Glutamatergic neuron (in vitro differentiated cells): Measurements from ENCODE around the gene TGFBRAP1. TPM values are rescaled to one million over a fixed set of nuclear protein-coding genes. Genes with fewer than 3 reads are reported as not detected.

Experiments used
- DNase-seq: peaks from one replicate; pipeline ENCODE4 v3.0.0; 2022
- H3K27ac Mint-ChIP-seq: one replicate; pipeline ENCODE4 v1.8.0; 2020; ENCODE audit warnings: mild to moderate bottlenecking, mixed read lengths, inconsistent platforms; ENCODE audit not compliant: unreplicated experiment
- H3K27me3 Mint-ChIP-seq: one replicate; pipeline ENCODE4 v1.8.0; 2020; ENCODE audit warnings: mild to moderate bottlenecking, moderate library complexity, mixed read lengths, inconsistent platforms; ENCODE audit not compliant: unreplicated experiment
- H3K36me3 Mint-ChIP-seq: one replicate; pipeline ENCODE4 v1.8.0; 2020; ENCODE audit warnings: mild to moderate bottlenecking, mixed read lengths, inconsistent platforms; ENCODE audit not compliant: unreplicated experiment
- H3K4me1 Mint-ChIP-seq: one replicate; pipeline ENCODE4 v1.8.0; 2020; ENCODE audit warnings: mild to moderate bottlenecking, low read depth, mixed read lengths, inconsistent platforms; ENCODE audit not compliant: unreplicated experiment
- H3K4me3 Mint-ChIP-seq: one replicate; pipeline ENCODE4 v1.8.0; 2020; ENCODE audit warnings: mild to moderate bottlenecking, mixed read lengths, inconsistent platforms; ENCODE audit not compliant: unreplicated experiment
- H3K9me3 Mint-ChIP-seq: one replicate; pipeline ENCODE4 v1.8.0; 2020; ENCODE audit warnings: mild to moderate bottlenecking, moderate library complexity, mixed read lengths, inconsistent platforms; ENCODE audit not compliant: unreplicated experiment
- total RNA-seq: library from RNA; stranded (reverse); fragmentation: NEBNext Ultra II Directional; extraction: Animal tissue kit (Norgen Biotek cat#: 25700); gene quantifications from one replicate; pipeline ENCODE4 v1.2.1, GENCODE V29; 2021; ENCODE audit not compliant: unreplicated experiment
- TF ChIP-seq, protein P1 (sequence below): fragments of 200-600 bp; sonication (generic); IDR thresholded peaks from one replicate; pipeline ENCODE4 v1.5.0; 2021; ENCODE audit not compliant: partially characterized antibody, unreplicated experiment

Gene TGFBRAP1
- total RNA-seq, 1 donor from 2014 or later: 14.9 TPM

DNA sequence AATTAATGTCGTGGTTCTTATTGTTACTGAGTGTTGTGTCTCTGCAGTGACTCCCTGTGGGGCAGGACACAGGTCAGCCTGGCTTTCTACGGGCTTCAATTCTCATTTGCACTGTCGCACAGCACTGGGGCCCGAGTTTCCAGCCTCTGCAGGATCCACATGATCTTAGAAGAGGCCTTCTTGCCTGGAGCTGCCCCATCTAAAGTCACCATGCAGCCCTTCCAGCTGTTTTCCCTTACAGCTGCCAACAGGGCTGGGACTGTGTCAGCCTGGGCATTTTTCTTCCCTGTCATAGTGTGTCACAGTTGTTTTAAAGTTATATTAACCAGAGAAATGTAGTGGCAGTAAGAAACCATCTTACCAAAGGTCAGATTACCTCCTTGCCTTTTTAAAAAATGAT lies 42.3 kb upstream of the TGFBRAP1 start:
- Mint-ChIP-seq H3K36me3 (no peaks in the 10 kb centered on the region), H3K9me3 (no peaks in the 10 kb centered on the region), H3K4me1 (peaks cover 4% of the 10 kb centered on the region), H3K27me3 (no peaks in the 10 kb centered on the region), H3K27ac (no peak overlapping the region), H3K4me3 (no peak overlapping the region)
- TF ChIP-seq, protein P1, sequence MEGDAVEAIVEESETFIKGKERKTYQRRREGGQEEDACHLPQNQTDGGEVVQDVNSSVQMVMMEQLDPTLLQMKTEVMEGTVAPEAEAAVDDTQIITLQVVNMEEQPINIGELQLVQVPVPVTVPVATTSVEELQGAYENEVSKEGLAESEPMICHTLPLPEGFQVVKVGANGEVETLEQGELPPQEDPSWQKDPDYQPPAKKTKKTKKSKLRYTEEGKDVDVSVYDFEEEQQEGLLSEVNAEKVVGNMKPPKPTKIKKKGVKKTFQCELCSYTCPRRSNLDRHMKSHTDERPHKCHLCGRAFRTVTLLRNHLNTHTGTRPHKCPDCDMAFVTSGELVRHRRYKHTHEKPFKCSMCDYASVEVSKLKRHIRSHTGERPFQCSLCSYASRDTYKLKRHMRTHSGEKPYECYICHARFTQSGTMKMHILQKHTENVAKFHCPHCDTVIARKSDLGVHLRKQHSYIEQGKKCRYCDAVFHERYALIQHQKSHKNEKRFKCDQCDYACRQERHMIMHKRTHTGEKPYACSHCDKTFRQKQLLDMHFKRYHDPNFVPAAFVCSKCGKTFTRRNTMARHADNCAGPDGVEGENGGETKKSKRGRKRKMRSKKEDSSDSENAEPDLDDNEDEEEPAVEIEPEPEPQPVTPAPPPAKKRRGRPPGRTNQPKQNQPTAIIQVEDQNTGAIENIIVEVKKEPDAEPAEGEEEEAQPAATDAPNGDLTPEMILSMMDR: no peak
- DNase-seq: no peak

DNA sequence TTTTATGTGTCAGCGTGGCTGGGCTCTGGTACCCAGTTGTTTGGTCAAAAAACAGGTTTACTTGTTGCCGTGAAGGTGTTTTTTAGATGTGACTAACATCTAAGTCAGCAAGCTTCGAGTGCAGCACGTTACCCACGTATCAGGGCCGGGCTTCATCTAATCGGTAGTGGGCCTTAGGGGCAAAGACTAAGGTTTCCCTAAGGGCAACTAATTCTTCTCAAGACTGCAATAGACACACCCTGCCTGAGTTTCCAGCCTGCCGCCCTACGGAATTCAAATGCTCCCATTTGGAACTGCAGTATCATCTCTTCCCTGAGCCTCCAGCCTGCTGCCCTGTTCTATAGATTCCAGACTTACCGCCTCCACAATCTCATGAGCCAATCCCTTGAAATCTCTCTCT lies 41.6 kb upstream of the TGFBRAP1 start:
- no peak for DNase-seq
- TF ChIP-seq, protein P1: no peak
- Mint-ChIP-seq H3K27me3 (no peaks in the 10 kb centered on the region), H3K36me3 (no peaks in the 10 kb centered on the region), H3K9me3 (no peaks in the 10 kb centered on the region), H3K4me3 (no peak overlapping the region), H3K27ac (no peak overlapping the region), H3K4me1 (peaks cover 4% of the 10 kb centered on the region)

DNA sequence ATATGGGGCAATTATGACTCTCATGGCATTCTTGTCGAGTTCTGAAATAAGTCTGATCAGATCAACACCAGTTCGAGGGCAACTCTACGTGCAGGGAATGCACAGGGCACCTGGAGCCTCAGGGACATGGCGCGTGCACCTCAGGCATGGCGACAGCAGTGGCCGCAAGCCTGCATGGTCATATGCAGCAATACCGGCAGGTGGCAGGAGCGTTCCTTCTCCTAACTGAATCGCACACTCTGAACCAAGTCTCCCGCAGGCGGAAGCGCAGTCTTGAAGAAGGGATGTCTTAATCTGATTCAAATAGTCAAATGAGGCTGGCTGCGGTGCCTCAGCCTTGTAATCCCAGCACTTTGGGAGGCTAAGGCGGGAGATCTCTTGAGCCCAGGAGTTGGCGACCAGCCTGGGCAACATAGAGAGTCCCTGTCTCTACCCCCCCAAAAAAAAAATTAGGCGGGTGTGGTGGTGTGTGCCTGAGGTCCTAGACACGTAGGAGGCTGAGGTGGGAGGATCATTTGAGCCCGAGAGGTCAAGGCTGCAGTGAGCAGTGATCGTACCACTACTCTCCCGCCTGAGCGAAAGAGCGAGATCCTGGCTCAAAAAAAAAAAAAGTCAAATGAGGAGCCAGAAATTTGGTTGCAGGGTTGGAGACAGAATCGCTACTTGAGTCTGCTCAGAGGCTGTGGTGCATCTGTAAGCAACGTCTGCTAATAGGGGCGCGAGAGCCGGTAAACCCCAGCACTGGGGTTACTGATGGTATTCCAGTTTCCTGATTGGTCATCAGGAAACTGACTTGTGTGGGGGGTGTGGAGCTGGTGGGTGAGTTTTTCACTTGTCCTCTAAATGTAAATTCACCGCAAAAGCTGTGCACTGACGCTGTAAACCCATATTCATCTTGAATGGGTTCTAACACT lies 40.5 kb upstream of the TGFBRAP1 start:
- H3K27ac Mint-ChIP-seq: no peak overlapping the region
- TF ChIP-seq, protein P1: peak; percentile 82
- H3K4me3 Mint-ChIP-seq: no peak overlapping the region
- H3K4me1 Mint-ChIP-seq: peaks cover 4% of the 10 kb centered on the region
- DNase-seq: peak; percentile 91
- H3K36me3 Mint-ChIP-seq: no peaks in the 10 kb centered on the region
- H3K27me3 Mint-ChIP-seq: no peaks in the 10 kb centered on the region
- no peaks in the 10 kb centered on the region for H3K9me3 Mint-ChIP-seq

DNA sequence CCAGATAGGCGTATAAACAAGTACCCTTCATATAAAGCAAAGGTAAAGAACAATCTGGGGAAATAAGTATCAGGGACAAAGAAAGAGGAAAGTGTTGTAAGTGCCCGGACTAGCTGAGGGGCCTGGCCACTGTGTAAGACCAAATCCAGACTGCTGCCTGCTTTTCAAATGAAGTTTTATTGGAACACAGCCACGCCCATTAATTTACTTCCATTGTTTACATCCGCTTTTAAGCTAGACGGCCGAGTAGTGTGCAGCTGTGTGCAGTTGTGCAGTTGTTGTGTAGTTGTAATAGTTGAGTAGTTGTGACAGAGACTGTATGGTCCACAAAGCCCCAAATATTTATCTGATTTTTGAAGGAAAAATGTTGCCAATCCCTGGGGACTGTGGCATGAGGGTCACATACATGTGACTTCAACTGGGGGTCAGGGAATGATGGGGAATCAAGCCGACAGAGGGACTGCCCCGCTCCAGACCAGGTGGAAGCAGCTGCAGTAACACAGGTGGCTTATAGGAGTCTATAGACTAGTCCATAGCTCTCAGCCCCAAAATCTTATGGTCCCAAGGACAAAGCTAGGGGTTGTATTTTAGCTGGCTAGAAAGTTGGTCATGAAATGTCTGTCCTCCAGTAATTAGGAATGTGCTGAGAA lies 39.3 kb upstream of the TGFBRAP1 start:
- Mint-ChIP-seq H3K36me3 (no peaks in the 10 kb centered on the region), H3K4me3 (no peak overlapping the region), H3K27ac (no peak overlapping the region), H3K9me3 (no peaks in the 10 kb centered on the region), H3K27me3 (no peaks in the 10 kb centered on the region), H3K4me1 (peaks cover 4% of the 10 kb centered on the region)
- TF ChIP-seq, protein P1: no peak
- DNase-seq: no peak

DNA sequence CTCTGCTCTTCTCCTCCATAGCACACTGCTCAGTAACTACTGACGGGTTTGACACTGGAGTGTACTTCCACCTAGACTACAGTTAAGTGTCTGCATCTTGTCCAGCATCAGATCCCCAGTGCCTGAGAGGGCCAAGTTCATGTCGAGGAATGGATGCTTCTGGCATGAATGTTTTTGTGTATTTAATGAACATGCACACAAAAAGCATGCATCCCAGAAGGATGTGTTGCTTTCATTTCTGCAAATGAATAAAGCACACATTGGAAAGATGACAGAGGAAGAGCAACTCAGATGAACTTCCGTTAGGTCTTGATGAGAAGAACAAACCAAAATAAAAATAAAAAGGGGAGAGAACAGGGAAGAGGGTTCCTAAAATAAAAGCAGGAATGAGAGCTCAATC lies 35.7 kb upstream of the TGFBRAP1 start:
- peaks cover 4% of the 10 kb centered on the region for H3K4me1 Mint-ChIP-seq
- TF ChIP-seq, protein P1: no peak
- no peaks in the 10 kb centered on the region for H3K36me3 Mint-ChIP-seq
- H3K27me3 Mint-ChIP-seq: no peaks in the 10 kb centered on the region
- no peaks in the 10 kb centered on the region for H3K9me3 Mint-ChIP-seq
- no peak overlapping the region for H3K27ac Mint-ChIP-seq
- no peak for DNase-seq
- H3K4me3 Mint-ChIP-seq: no peak overlapping the region
